ENCODE results near the gene ACTN4. TPM values are rescaled to one million over a fixed set of nuclear protein-coding genes. Genes with fewer than 3 reads are reported as not detected.

Gene ACTN4
- total RNA-seq, 1 experiment from 2014 or later: 1,462 TPM

DNA sequence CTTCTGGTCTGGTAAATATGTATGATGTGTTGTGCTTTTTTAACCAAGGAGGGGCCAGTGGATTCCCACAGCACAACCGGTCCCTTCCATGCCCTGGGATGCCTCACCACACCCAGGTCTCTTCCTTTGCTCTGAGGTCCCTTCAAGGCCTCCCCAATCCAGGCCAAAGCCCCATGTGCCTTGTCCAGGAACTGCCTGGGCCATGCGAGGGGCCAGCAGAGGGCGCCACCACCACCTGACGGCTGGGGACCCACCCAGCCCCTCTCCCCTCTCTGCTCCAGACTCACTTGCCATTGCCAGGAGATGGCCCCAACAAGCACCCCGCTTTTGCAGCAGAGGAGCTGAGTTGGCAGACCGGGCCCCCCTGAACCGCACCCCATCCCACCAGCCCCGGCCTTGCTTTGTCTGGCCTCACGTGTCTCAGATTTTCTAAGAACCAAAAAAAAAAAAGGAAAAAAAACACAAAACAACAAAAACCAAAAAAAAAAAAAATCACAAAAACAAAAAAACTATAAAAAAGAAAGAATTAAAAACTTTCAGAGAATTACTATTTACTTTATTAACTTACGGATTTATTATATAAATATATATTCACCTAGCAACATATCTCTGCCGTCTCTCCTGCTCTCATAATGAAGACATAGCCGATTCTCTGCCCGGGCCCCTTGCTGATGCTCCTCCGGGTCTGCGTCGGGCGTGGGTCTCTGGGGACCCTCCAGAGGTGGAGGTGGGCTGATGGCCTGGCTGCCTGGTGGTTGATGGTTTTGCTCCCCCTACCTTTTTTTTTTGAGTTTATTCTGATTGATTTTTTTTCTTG is 82.4 kb downstream of the ACTN4 start:
- intact Hi-C loops (cut with micrococcal nuclease; ENCODE audit: unreplicated experiment): loop anchor here (5.0 to 10.0 kb wide), 3 partner anchors 82 to 205 kb away; partner anchors contain the start of genes ECH1, LGALS4, MRPS12 and SARS2
- TF ChIP-seq, protein P1, sequence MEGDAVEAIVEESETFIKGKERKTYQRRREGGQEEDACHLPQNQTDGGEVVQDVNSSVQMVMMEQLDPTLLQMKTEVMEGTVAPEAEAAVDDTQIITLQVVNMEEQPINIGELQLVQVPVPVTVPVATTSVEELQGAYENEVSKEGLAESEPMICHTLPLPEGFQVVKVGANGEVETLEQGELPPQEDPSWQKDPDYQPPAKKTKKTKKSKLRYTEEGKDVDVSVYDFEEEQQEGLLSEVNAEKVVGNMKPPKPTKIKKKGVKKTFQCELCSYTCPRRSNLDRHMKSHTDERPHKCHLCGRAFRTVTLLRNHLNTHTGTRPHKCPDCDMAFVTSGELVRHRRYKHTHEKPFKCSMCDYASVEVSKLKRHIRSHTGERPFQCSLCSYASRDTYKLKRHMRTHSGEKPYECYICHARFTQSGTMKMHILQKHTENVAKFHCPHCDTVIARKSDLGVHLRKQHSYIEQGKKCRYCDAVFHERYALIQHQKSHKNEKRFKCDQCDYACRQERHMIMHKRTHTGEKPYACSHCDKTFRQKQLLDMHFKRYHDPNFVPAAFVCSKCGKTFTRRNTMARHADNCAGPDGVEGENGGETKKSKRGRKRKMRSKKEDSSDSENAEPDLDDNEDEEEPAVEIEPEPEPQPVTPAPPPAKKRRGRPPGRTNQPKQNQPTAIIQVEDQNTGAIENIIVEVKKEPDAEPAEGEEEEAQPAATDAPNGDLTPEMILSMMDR (IDR thresholded peaks at IDR 0.05; ENCODE audit: unreplicated experiment): peak; percentile 88
- CTCF ChIA-PET: no interaction called here
- DNase-seq: peak; percentile 92
- BruUV-seq (replicated peaks): TSS peak; percentile 87
- no peak overlapping the region for H3K4me3 Mint-ChIP-seq (ENCODE audit: low read depth, unreplicated experiment)
- H3K4me1 Mint-ChIP-seq (ENCODE audit: low read depth, unreplicated experiment): peaks cover 44% of the 10 kb centered on the region
- H3K27ac Mint-ChIP-seq (ENCODE audit: unreplicated experiment): peak overlapping the region; percentile 64
- H3K36me3 Mint-ChIP-seq (ENCODE audit: insufficient read depth, unreplicated experiment): peaks cover 100% of the 10 kb centered on the region
- H3K27me3 Mint-ChIP-seq (ENCODE audit: unreplicated experiment): no peaks in the 10 kb centered on the region
- H3K9me3 Mint-ChIP-seq (ENCODE audit: low read depth, unreplicated experiment): no peaks in the 10 kb centered on the region

DNA sequence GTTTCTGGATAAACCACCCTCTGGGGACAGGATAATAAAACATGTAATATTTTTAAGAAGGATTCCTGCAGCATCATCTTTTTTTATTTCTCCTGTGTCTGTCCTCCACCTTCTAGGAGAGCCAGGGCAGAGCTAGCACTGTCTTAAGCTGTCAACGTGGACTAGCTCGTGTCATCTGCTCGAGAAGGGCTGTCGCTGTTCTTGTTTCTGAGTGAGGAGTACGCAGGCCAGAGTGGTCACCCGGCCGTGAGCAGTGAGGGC is 83.0 kb downstream of the ACTN4 start:
- Mint-ChIP-seq H3K27me3 (ENCODE audit: unreplicated experiment) (no peaks in the 10 kb centered on the region), H3K4me1 (ENCODE audit: low read depth, unreplicated experiment) (peaks cover 44% of the 10 kb centered on the region), H3K27ac (ENCODE audit: unreplicated experiment) (peak overlapping the region; percentile 64), H3K36me3 (ENCODE audit: insufficient read depth, unreplicated experiment) (peaks cover 100% of the 10 kb centered on the region), H3K4me3 (ENCODE audit: low read depth, unreplicated experiment) (no peak overlapping the region), H3K9me3 (ENCODE audit: low read depth, unreplicated experiment) (no peaks in the 10 kb centered on the region)
- TSS peak; percentile 32 for BruUV-seq (replicated peaks)
- intact Hi-C loops (cut with micrococcal nuclease; ENCODE audit: unreplicated experiment): loop anchor here (5.0 kb wide), 2 partner anchors 82 to 102 kb away; partner anchors contain the start of genes ECH1 and LGALS4
- DNase-seq: no peak
- TF ChIP-seq, protein P1 (IDR thresholded peaks at IDR 0.05; ENCODE audit: unreplicated experiment): no peak
- CTCF ChIA-PET: no interaction called here

DNA sequence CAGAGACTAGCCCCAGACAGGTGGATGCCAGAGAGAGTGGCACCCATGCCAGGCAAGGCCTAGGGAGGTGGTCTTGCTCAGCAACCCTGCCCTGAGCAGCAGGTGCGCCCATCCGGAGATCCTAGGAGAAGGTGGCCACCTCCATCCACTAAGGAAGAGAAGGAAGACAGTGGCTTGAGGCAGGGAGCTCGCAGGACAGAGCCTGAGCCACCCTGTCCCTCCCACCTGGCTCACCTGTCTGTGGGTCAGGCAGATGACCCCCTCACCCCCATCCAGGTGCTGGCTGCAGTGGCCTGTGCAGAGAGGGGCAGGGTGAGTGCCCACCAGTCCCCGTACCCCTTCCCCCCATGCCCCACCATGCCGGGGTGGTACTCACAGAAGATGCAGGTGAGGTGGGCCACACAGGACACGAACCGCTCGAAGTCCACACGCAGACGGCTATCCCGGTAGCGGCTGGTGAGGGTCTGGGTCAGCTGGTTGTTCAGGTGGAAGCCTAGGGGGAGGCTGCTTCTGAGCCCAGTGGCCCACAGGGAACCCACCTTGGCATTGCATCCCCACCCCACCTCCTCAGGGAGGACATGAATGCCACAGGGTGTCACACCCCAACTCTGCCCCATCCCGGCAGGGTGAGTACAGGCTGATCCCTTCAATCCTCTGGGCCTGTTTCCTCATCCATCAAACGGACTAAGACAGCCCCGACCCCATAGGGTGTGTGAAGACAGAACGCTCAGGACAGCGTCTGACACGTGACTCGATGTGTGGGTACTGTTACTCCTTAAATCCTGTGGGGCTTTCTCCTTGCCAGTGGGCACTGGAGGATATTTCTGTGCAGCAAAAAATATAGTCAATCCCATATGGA is 83.5 kb downstream of the ACTN4 start:
- Mint-ChIP-seq H3K27me3 (ENCODE audit: unreplicated experiment) (no peaks in the 10 kb centered on the region), H3K27ac (ENCODE audit: unreplicated experiment) (peak overlapping the region; percentile 91), H3K36me3 (ENCODE audit: insufficient read depth, unreplicated experiment) (peaks cover 99% of the 10 kb centered on the region), H3K4me3 (ENCODE audit: low read depth, unreplicated experiment) (no peak overlapping the region), H3K4me1 (ENCODE audit: low read depth, unreplicated experiment) (peaks cover 44% of the 10 kb centered on the region), H3K9me3 (ENCODE audit: low read depth, unreplicated experiment) (no peaks in the 10 kb centered on the region)
- intact Hi-C loops (cut with micrococcal nuclease; ENCODE audit: unreplicated experiment): loop anchor here (5.0 kb wide), 2 partner anchors 81 to 101 kb away; partner anchors contain the start of genes ECH1 and LGALS4
- TF ChIP-seq, protein P1 (IDR thresholded peaks at IDR 0.05; ENCODE audit: unreplicated experiment): no peak
- CTCF ChIA-PET: interaction anchor here (0.6 kb wide), 1 partner anchor 198 kb away, joined by 3 read pairs; no protein-coding TSS in a partner anchor
- no TSS peak for BruUV-seq (replicated peaks)
- DNase-seq: no peak

DNA sequence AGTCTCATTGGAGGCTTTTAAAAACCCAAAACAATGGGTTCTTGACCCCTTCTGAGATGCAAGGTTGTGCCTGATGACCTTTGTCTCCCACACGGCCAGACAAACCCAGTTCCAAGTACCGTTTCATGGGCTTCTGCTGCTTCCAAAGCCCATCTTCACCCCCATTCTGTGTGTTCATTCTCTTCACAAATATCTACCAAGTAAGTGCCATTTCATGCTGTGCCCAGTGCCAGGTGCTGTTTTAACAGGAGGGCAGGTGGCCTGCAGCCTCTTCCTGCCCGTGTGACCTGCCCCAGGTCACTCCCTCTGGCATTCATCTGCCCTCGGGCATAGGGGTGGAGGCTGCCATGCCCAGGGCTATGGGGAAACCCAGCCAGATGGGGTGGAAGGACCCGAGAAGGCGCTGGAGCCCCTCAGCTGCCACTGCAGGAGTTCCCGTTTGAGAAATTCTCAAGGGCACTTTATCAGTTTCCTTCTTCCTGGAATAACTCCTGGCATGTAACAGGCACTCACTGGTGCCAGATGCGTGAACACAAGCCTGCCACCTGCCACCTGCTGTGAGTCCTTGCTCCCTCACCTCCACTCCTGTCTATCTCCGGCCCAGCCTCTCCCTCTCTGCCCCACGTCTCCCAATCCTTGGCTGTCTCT is 84.3 kb downstream of the ACTN4 start:
- DNase-seq: peak; percentile 59
- H3K4me3 Mint-ChIP-seq (ENCODE audit: low read depth, unreplicated experiment): peak overlapping the region; percentile 10
- H3K4me1 Mint-ChIP-seq (ENCODE audit: low read depth, unreplicated experiment): peaks cover 44% of the 10 kb centered on the region
- H3K9me3 Mint-ChIP-seq (ENCODE audit: low read depth, unreplicated experiment): no peaks in the 10 kb centered on the region
- CTCF ChIA-PET: no interaction called here
- no peaks in the 10 kb centered on the region for H3K27me3 Mint-ChIP-seq (ENCODE audit: unreplicated experiment)
- H3K27ac Mint-ChIP-seq (ENCODE audit: unreplicated experiment): peak overlapping the region; percentile 91
- H3K36me3 Mint-ChIP-seq (ENCODE audit: insufficient read depth, unreplicated experiment): peaks cover 99% of the 10 kb centered on the region
- TF ChIP-seq, protein P1 (IDR thresholded peaks at IDR 0.05; ENCODE audit: unreplicated experiment): no peak
- intact Hi-C loops (cut with micrococcal nuclease; ENCODE audit: unreplicated experiment): loop anchor here (2.0 to 5.0 kb wide), 3 partner anchors 81 to 187 kb away; partner anchors contain the start of genes ECH1 and LGALS4
- BruUV-seq (replicated peaks): no TSS peak

Measured in Calu3 (cell line).